GM23248 (cell line): ENCODE data around the gene TENM4. TPM values are rescaled to one million over a fixed set of nuclear protein-coding genes. Genes with fewer than 3 reads are reported as not detected.

Source experiments
- DNase-seq: peaks from one replicate; pipeline ENCODE4 v3.0.0-alpha.2; 2015
- H2AFZ ChIP-seq: fragments of 200-600 bp; sonication (generic); 2 replicates; pipeline ENCODE4 v1.6.1; 2016; ENCODE audit warnings: antibody characterized with exemption
- H3F3A ChIP-seq: fragments of 200-600 bp; sonication (generic); 2 replicates; pipeline ENCODE4 v1.6.1; 2016; ENCODE audit warnings: mild to moderate bottlenecking, antibody characterized with exemption, mixed run types; ENCODE audit not compliant: insufficient read depth
- H3K27ac ChIP-seq: fragments of 200-600 bp; sonication (generic); 2 replicates; pipeline ENCODE4 v1.5.1; 2016; ENCODE audit warnings: mild to moderate bottlenecking
- H3K27me3 ChIP-seq: fragments of 200-600 bp; sonication (generic); replicated peaks from 2 replicates; pipeline ENCODE4 v1.6.1; 2016; ENCODE audit warnings: mild to moderate bottlenecking; ENCODE audit not compliant: insufficient read depth
- H3K36me3 ChIP-seq: fragments of 200-600 bp; sonication (generic); 2 replicates; pipeline ENCODE4 v1.6.1; 2016; ENCODE audit warnings: low read depth, mild to moderate bottlenecking
- H3K4me1 ChIP-seq: fragments of 200-600 bp; sonication (generic); 2 replicates; pipeline ENCODE4 v1.6.1; 2016; ENCODE audit warnings: mild to moderate bottlenecking; ENCODE audit not compliant: insufficient read depth
- H3K4me2 ChIP-seq: fragments of 200-600 bp; sonication (generic); one replicate; pipeline ENCODE4 v1.6.1; 2016; ENCODE audit warnings: mild to moderate bottlenecking; ENCODE audit not compliant: unreplicated experiment
- H3K4me3 ChIP-seq: fragments of 200-600 bp; sonication (generic); 2 replicates; pipeline ENCODE4 v1.5.1; 2016; ENCODE audit warnings: mild to moderate bottlenecking
- H3K79me2 ChIP-seq: fragments of 200-600 bp; sonication (generic); 2 replicates; pipeline ENCODE4 v1.6.1; 2016; ENCODE audit warnings: mild to moderate bottlenecking; ENCODE audit not compliant: insufficient read depth
- H3K9ac ChIP-seq: fragments of 200-600 bp; sonication (generic); 2 replicates; pipeline ENCODE4 v1.6.1; 2016; ENCODE audit warnings: mild to moderate bottlenecking
- H3K9me2 ChIP-seq: fragments of 200-600 bp; sonication (generic); 2 replicates; pipeline ENCODE4 v1.6.1; 2016; ENCODE audit warnings: mixed run types, mild to moderate bottlenecking, moderate library complexity; ENCODE audit not compliant: insufficient read depth
- H3K9me3 ChIP-seq: fragments of 200-600 bp; sonication (generic); one replicate; pipeline ENCODE4 v1.6.1; 2017; ENCODE audit warnings: low read depth
- H4K20me1 ChIP-seq: fragments of 200-600 bp; sonication (generic); 2 replicates; pipeline ENCODE4 v1.6.0; 2016; ENCODE audit not compliant: insufficient read depth
- EZH2 ChIP-seq: fragments of 200-600 bp; sonication (generic); IDR thresholded peaks from 2 replicates; pipeline ENCODE4 v1.6.1; 2018; ENCODE audit warnings: antibody characterized with exemption, mild to moderate bottlenecking; ENCODE audit not compliant: insufficient read depth, poor library complexity, severe bottlenecking
- EZH2phosphoT487 ChIP-seq: fragments of 200-600 bp; sonication (generic); IDR thresholded peaks from 2 replicates; pipeline ENCODE4 v1.6.1; 2018; ENCODE audit warnings: antibody characterized with exemption, moderate library complexity, mild to moderate bottlenecking, low read depth; ENCODE audit not compliant: insufficient read depth
- WGBS, 2 experiments: methylation state at CpG; one replicate each; pipeline ENCODE4 v1.1.6; 2015 to 2017; ENCODE audit warnings: low lambda C conversion rate in 2 of 2, low coverage in 1 of 2; ENCODE audit errors: missing lambda C conversion rate in 2 of 2; 5-methylcytosine and 5-hydroxymethylcytosine counted together
- in situ Hi-C: fragments of 300-500 bp; cut with MboI; formaldehyde crosslinking; loops from 2 replicates; pipeline ENCODE4 v1.15.0; 2020
- polyA plus RNA-seq: library from polyadenylated mRNA; unstranded; fragments of >200 nt; fragmentation: Nextera tagmentation; extraction: Ambion mirVana; gene quantifications from 2 replicates; pipeline ENCODE4 v1.2.1, GENCODE V29; 2016
- total RNA-seq: library from RNA; depleted of rRNA; stranded (reverse); fragments of >200 nt; shearing (Covaris generic); gene quantifications from 2 replicates; pipeline ENCODE4 v1.2.3, GENCODE V29; 2014

The TENM4 gene
- total and polyA plus RNA-seq, 2 experiments from 2014 or later = 0.11 to 0.48 TPM

- in situ Hi-C loops = no loop called here
- H3K27ac ChIP-seq = no peak overlapping the region
These were observed 649.6 kb downstream of the TENM4 start for GRCh38 chr11:78791254-78791653.

GRCh38 chr11:78790784-78791183 lies 650.0 kb downstream of the TENM4 start:
- Histone ChIP-seq H3K27me3 (no peaks in the 10 kb centered on the region; the same call in 1 of the 2 replicates), H4K20me1 (no peaks in the 10 kb centered on the region), H3K9me2 (no peaks in the 10 kb centered on the region), H3F3A (no peaks in the 10 kb centered on the region), H3K27ac (no peak overlapping the region), H3K79me2 (no peaks in the 10 kb centered on the region), H3K4me2 (no peak overlapping the region), H3K4me1 (no peaks in the 10 kb centered on the region), H2AFZ (no peak overlapping the region), H3K9me3 (no peaks in the 10 kb centered on the region), H3K36me3 (no peaks in the 10 kb centered on the region), H3K4me3 (no peak overlapping the region), H3K9ac (no peak overlapping the region)
- no peak for TF ChIP-seq EZH2phosphoT487
- TF ChIP-seq EZH2 = no peak
- no peak for DNase-seq
- in situ Hi-C loops = no loop called here

More at GRCh38 chr11:78791254-78791653, 649.6 kb downstream of the TENM4 start:
- no peaks in the 10 kb centered on the region for H4K20me1 ChIP-seq
- no peaks in the 10 kb centered on the region for H3K4me1 ChIP-seq
- H3F3A ChIP-seq = no peaks in the 10 kb centered on the region
- H2AFZ ChIP-seq = no peak overlapping the region
- H3K4me2 ChIP-seq = no peak overlapping the region
- 47 to 56% methylated on average over 1 of the region's 1 CpG for WGBS, 2 experiments
- H3K9me3 ChIP-seq = no peaks in the 10 kb centered on the region
- no peak overlapping the region for H3K4me3 ChIP-seq
- H3K36me3 ChIP-seq = no peaks in the 10 kb centered on the region
- no peak for TF ChIP-seq EZH2
- TF ChIP-seq EZH2phosphoT487 = no peak
- no peaks in the 10 kb centered on the region for H3K79me2 ChIP-seq
- no peaks in the 10 kb centered on the region for H3K9me2 ChIP-seq
- no peak overlapping the region for H3K9ac ChIP-seq
- DNase-seq = no peak
- no peaks in the 10 kb centered on the region; the same call in 1 of the 2 replicates for H3K27me3 ChIP-seq

GRCh38 chr11:78789375-78789774 lies 651.5 kb downstream of the TENM4 start:
- 35 to 52% methylated on average over 1 of the region's 1 CpG for WGBS, 2 experiments
- H3K4me2 ChIP-seq = no peak overlapping the region
- H3K79me2 ChIP-seq = no peaks in the 10 kb centered on the region
- H3K9ac ChIP-seq = no peak overlapping the region
- H2AFZ ChIP-seq = no peak overlapping the region
- no peak for DNase-seq
- no peak overlapping the region for H3K4me3 ChIP-seq
- H3K27me3 ChIP-seq = no peaks in the 10 kb centered on the region; the same call in 1 of the 2 replicates
- no peaks in the 10 kb centered on the region for H3K9me3 ChIP-seq
- no peak overlapping the region for H3K27ac ChIP-seq
- TF ChIP-seq EZH2phosphoT487 (no peak), EZH2 (no peak)
- no peaks in the 10 kb centered on the region for H3K9me2 ChIP-seq
- H3K36me3 ChIP-seq = no peaks in the 10 kb centered on the region
- H3K4me1 ChIP-seq = 0 out of 2 replicates have a peak, but pooled peaks cover 3% of the 10 kb centered on the region
- in situ Hi-C loops = no loop called here
- H3F3A ChIP-seq = no peaks in the 10 kb centered on the region
- H4K20me1 ChIP-seq = no peaks in the 10 kb centered on the region

GRCh38 chr11:78788533-78788932 lies 652.3 kb downstream of the TENM4 start:
- H3F3A ChIP-seq = no peaks in the 10 kb centered on the region

GRCh38 chr11:78787696-78788095 lies 653.1 kb downstream of the TENM4 start:
- Histone ChIP-seq H3K4me3 (no peak overlapping the region), H4K20me1 (no peaks in the 10 kb centered on the region), H3K9ac (no peak overlapping the region), H3K9me2 (no peaks in the 10 kb centered on the region), H2AFZ (no peak overlapping the region), H3K4me1 (peaks cover 15% of the 10 kb centered on the region), H3F3A (no peaks in the 10 kb centered on the region), H3K79me2 (no peaks in the 10 kb centered on the region), H3K27ac (no peak overlapping the region), H3K27me3 (no peaks in the 10 kb centered on the region; the same call in 1 of the 2 replicates), H3K4me2 (no peak overlapping the region), H3K9me3 (no peaks in the 10 kb centered on the region), H3K36me3 (no peaks in the 10 kb centered on the region)
- 40 to 43% methylated on average over 3 of the region's 3 CpGs for WGBS, 2 experiments
- no peak for DNase-seq
- TF ChIP-seq EZH2 (no peak), EZH2phosphoT487 (no peak)
- in situ Hi-C loops = no loop called here

More at GRCh38 chr11:78788533-78788932, 652.3 kb downstream of the TENM4 start:
- no peaks in the 10 kb centered on the region for H3K36me3 ChIP-seq
- no peaks in the 10 kb centered on the region for H3K9me3 ChIP-seq
- no peak overlapping the region for H3K27ac ChIP-seq
- H3K4me3 ChIP-seq = no peak overlapping the region
- TF ChIP-seq EZH2phosphoT487 (no peak), EZH2 (no peak)
- no peaks in the 10 kb centered on the region for H3K79me2 ChIP-seq
- no peaks in the 10 kb centered on the region for H3K9me2 ChIP-seq
- H3K27me3 ChIP-seq = no peaks in the 10 kb centered on the region; the same call in 1 of the 2 replicates
- WGBS, 2 experiments = 37 to 53% methylated on average over 1 of the region's 1 CpG
- H4K20me1 ChIP-seq = no peaks in the 10 kb centered on the region
- peaks cover 8% of the 10 kb centered on the region; the same call in 1 of the 2 replicates for H3K4me1 ChIP-seq
- H3K9ac ChIP-seq = no peak overlapping the region
- no peak overlapping the region for H3K4me2 ChIP-seq
- no peak for DNase-seq
- H2AFZ ChIP-seq = no peak overlapping the region
- in situ Hi-C loops = no loop called here
